Ishikawa (cell line): Measurements from ENCODE around the gene TNK2.
A peak's percentile ranks its signal among the peaks of the same experiment; 100 is the strongest.

ENCODE experiments used
- CEBPB ChIP-seq: IDR thresholded peaks from 2 replicates; pipeline ENCODE4 v1.6.1; 2012
- CREB1 ChIP-seq: IDR thresholded peaks from 2 replicates; pipeline ENCODE4 v1.6.1; 2012; ENCODE audit warnings: low read depth
- EGR1 ChIP-seq: IDR thresholded peaks from 2 replicates; pipeline ENCODE4 v1.6.1; 2012
- EP300 ChIP-seq: IDR thresholded peaks from 2 replicates; pipeline ENCODE4 v1.6.1; 2012; ENCODE audit warnings: borderline replicate concordance
- FOXM1 ChIP-seq: IDR thresholded peaks from 2 replicates; pipeline ENCODE4 v1.6.1; 2012; ENCODE audit warnings: low read depth, borderline replicate concordance
- MAX ChIP-seq: IDR thresholded peaks from 2 replicates; pipeline ENCODE4 v1.6.1; 2012
- NFIC ChIP-seq: IDR thresholded peaks from 2 replicates; pipeline ENCODE4 v1.6.1; 2012
- RAD21 ChIP-seq: IDR thresholded peaks from 2 replicates; pipeline ENCODE4 v1.6.1; 2012; ENCODE audit warnings: low read depth
- REST ChIP-seq: IDR thresholded peaks from 2 replicates; pipeline ENCODE4 v1.6.1; 2012; ENCODE audit warnings: low read depth, mild to moderate bottlenecking
- TAF1 ChIP-seq: IDR thresholded peaks from 2 replicates; pipeline ENCODE4 v1.6.1; 2012; ENCODE audit warnings: low read depth, mild to moderate bottlenecking
- TCF12 ChIP-seq: IDR thresholded peaks from 2 replicates; pipeline ENCODE4 v1.6.1; 2012; ENCODE audit warnings: low read depth
- TEAD4 ChIP-seq: IDR thresholded peaks from 2 replicates; pipeline ENCODE4 v1.6.1; 2012
- USF1 ChIP-seq: IDR thresholded peaks from 2 replicates; pipeline ENCODE4 v1.6.1; 2012
- YY1 ChIP-seq: IDR thresholded peaks from 2 replicates; pipeline ENCODE4 v1.6.1; 2012; ENCODE audit warnings: low read depth
- ZBTB7A ChIP-seq: IDR thresholded peaks from 2 replicates; pipeline ENCODE4 v1.6.1; 2012; ENCODE audit warnings: low read depth

Gene TNK2

GRCh38 chr3:195907934-195908693 is at the start of gene TNK2:
Gene TNK2, minus strand, starts transcription at chr3:195908551. Its CDS starts 19,963 bp downstream, at chr3:195888588.
- TF ChIP-seq TAF1, result no peak
- peak; percentile 76 for TF ChIP-seq TCF12
- TF ChIP-seq CREB1, result no peak
- peak; percentile 22; the same call in 1 of the 2 replicates for TF ChIP-seq TEAD4
- TF ChIP-seq MAX, result peak; percentile 58; the same call in 1 of the 2 replicates
- peak; percentile 95 for TF ChIP-seq USF1
- 0 out of 2 replicates have a peak, but pooled peaks have one; percentile 12 for TF ChIP-seq EGR1
- peak; percentile 97 for TF ChIP-seq NFIC

- TF ChIP-seq ZBTB7A (no peak), CEBPB (no peak), YY1 (no peak), TAF1 (no peak), REST (no peak), EGR1 (no peak), EP300 (no peak), TEAD4 (no peak), MAX (no peak), CREB1 (no peak), FOXM1 (no peak), RAD21 (no peak), TCF12 (no peak), NFIC (no peak), USF1 (no peak)
Observed at GRCh38 chr3:195956577-195956976, 48.2 kb upstream of the TNK2 start.

DNA sequence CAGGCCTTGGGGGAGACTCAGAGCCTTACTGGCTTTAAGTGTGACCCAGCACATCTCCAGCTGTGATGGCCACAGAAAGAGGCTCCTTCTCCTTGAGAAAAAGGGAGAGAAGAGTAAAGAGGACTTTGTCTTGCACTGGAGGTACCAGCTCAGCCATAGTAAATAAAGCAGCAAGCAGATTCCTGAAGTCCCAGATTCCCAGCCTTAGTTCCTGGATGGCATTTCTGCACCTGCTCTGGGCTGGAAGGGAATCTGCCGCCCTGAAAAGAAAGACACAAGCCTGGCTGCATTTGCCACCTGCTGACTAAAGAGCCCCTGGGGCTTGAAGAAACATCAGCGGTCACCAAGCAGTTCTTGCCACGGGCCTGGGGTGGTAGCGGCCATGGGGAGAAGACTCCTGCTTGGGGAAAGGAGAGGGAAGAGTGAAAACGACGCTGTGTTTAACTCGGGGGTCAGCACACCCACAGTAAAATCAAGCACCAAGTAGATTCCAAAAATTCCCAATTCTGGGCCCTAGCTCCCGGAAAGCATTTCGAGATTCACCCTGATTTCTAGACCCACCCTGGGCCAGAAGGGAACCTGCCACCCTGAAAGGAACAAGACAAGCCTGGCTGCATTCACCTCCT is 24.2 kb upstream of the TNK2 start:
- TF ChIP-seq MAX (no peak), CREB1 (no peak)

GRCh38 chr3:195931582-195932273 is 23.4 kb upstream of the TNK2 start:
- TF ChIP-seq TAF1 (no peak), USF1 (no peak), CREB1 (no peak), YY1 (no peak), ZBTB7A (no peak), CEBPB (no peak), REST (no peak), EP300 (no peak), EGR1 (no peak), TEAD4 (no peak), NFIC (no peak), TCF12 (no peak), RAD21 (no peak)

DNA sequence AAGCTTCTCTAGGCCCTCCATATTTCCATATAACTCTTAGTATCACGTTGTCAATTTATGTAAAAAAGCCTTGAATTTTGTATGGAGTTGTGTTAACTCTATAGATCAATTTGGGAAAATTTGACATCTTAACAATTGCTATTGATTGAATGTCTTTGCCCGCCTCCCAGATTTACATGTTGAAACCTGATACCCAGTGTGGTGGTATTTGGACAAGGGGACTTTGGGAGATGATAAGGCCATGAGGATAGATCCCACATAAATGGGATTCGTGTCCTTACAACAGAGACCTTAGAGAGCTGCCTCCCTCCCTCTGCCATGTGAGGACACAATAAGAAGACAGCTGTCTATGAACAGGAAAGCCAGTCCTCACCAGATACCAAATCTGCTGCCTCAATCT is 21.1 kb upstream of the TNK2 start:
- TF ChIP-seq CREB1 (no peak), EGR1 (no peak), NFIC (no peak), TCF12 (no peak), RAD21 (no peak), TEAD4 (no peak), ZBTB7A (no peak), TAF1 (no peak), EP300 (no peak), MAX (no peak), USF1 (no peak), YY1 (no peak), CEBPB (no peak), FOXM1 (no peak), REST (no peak)
